Left lobe of liver (tissue), 2 donors: ENCODE data around the gene SCPEP1. TPM values are rescaled to one million over a fixed set of nuclear protein-coding genes. Genes with fewer than 3 reads are reported as not detected.
A peak's percentile ranks its signal among the peaks of the same experiment; 100 is the strongest.
"Not testable (repeated sequence)": the region's sequence is repeated elsewhere in the genome, so short reads cannot be mapped to it uniquely, and the experiment has no call there.

Source experiments
- ATAC-seq: fragments of 200-7000 bp; cut with Tn5 transposase; one replicate; pipeline ENCODE4 v1.9.1; 2020; ENCODE audit warnings: mild to moderate bottlenecking, moderate library complexity
- DNase-seq: peaks from one replicate; pipeline ENCODE4 v3.0.0-alpha.2; 2020; ENCODE audit warnings: low spot score
- total RNA-seq: library from RNA; stranded (reverse); gene quantifications from one replicate; pipeline ENCODE4 v1.2.1, GENCODE V29; 2021
- donor health status: DM: no; HTN: no; CAD: no; lungs with moderate emphysema.
- donor health status: DM: no; HTN: yes; CAD: no.

SCPEP1 gene
- total RNA-seq, 1 donor from 2014 or later = 11.6 TPM

DNA sequence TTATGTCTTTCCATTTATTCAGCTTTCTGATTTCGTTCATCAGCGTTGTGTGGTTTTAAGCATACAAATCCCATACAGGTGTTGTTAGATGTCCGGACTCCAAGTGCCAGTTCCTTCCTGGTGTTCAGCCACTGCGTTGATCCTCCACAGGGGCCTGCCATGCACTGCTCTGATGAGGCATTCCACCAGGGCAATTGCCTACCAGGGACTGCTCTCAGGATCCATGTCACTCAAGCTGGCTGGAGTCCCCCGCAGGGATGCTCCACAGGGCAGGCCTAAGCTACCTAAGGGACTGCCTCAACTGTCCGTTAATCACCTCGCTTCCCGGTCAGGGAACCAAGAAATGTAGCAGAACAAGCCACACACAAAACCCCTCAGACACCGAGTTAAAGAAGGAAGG is 12.7 kb upstream of the SCPEP1 start:
- DNase-seq, ATAC-seq: not testable (repeated sequence)

DNA sequence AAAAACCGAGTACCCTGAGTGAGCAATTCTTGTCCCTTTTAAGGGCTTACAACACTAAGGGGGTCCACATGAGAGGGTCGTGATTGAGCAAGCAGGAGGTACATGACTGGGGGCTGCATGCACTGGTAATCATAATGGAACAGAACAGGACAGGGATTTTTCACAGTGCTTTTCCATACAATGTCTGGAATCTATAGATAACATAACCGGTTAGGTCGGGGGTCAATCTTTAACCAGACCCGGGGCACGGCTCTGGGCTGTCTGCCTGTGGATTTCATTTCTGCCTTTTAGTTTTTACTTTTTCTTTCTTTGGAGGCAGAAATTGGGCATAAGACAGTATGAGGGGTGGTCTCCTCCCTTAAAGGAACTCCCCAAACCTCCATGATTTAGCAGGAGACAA is 12.2 kb upstream of the SCPEP1 start:
- DNase-seq, ATAC-seq: not testable (repeated sequence)

DNA sequence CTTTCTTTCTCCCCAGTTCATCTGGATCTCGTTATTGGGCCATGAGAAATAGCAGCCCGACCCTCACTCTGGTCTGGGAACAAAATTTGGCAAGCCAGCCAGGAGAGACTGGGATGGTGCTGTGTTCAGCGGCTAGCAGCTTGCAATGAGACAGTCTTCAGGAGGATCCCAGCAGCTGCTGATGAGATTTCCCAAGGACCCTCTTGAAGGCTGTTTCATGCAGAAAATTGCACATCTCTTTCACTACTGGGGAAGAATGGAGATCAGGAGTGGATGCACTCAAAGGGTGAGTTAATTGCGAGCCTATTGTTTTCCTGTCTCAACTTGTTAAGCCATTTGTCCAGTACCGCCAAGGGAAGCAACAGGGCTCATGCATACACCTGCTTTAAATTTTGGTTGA is 11.6 kb upstream of the SCPEP1 start:
- DNase-seq (no peak), ATAC-seq (no peak)

DNA sequence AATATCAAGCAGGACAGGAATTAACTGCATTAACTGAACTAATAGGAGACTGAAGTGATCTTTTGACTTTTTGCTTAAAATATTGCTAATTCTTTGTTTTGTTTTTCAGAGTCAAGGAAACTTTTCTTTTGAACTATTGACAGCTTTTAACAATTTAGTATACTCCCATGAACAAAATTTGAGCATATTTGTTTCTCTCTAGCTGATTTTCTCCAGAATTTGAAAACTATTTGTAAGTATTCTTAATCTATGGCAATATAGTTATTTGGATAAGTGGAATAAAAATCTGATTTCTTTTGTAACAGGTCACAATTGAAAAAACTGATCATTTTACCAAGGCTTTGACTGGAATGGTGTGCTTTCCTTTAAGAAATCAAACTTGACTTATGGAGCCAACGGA is 7.0 kb upstream of the SCPEP1 start:
- ATAC-seq (no peak), DNase-seq (no peak)

DNA sequence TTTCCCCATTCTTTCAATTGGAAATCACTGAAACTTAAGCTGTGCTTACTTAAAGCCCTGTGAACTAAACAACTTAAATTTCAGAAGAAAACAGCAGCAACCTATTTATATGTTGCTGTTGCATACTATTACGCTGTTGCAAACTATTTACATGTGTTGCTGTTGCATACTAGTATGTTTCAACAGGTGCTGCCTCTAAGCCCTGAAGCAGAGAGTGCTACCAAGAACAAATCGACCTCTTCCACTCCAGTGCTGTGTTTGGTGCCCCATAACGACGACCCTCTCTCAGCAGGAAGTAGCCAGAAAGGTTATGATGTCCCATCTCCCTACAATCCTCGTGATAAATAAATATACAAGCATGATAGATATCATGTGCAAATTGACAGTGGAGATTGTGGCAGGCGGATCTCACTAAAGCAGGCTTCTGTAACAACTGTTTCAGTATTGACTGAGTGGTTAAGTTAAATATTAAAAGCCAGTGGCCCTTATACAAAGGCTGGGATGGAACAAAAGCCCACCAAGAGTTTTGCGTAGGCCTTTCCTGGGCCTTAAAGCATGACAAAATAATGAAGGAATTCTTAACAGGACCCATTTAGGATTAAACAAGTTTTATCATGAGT is 5.7 kb upstream of the SCPEP1 start:
- DNase-seq (no peak), ATAC-seq (peak; percentile 60)

DNA sequence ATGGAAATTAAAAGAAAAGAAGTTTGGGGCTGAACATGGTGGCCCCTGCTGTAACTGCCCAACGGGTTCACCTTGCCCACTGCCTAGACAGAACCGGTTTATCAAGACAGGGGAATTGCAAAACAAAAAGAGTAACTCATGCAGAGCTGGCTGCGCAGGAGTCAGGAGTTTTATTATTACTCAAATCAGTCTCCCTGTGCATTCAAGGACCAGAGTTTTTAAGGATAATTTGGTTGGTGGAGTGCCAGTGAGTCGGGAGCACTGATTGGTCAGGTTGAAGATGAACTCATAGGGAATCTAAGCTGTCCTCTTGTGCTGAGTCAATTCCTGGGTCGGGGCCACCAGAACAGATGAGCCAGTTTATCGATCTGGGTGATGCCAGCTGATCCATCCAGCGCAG is 4.4 kb upstream of the SCPEP1 start:
- ATAC-seq (no peak), DNase-seq (no peak)

DNA sequence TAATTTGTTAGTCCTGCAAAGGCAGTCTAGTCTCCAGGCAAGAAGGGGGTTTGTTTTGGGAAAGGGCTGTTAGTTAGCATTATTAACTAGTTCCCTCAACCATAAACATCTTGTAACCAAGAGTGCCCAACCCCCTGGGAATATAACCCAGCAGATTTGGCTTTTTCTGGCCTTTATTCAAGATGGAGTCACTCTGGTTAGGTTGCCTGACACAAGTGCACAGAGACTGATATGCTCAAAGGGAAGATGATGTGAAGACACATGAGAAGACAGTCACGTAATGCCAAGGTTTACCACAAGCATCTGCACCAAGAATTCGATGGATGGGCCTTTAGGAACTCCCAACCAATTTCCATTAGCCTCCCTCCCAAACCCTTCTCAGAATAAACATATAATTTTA is 3.9 kb upstream of the SCPEP1 start:
- DNase-seq (no peak), ATAC-seq (no peak)

DNA sequence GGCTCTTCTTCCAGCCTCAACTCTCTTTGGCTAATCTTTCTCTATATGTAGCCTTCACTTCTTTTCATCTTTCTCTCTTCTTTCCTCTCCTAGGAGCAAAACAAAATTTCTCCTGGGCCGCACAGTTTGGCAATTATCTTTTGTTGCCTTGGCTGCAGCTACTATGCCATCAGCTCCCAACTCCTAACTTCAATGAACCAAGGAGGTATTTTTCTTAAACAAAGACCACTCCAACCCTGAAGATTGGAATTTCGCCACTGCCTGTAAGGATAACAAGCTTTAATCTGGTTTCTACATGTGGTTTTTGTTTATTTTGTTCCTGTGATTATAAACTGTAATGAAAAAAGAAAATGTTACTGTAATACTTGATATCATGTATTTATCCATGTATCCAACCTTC is 2.3 kb upstream of the SCPEP1 start:
- no peak for ATAC-seq
- no peak for DNase-seq

DNA sequence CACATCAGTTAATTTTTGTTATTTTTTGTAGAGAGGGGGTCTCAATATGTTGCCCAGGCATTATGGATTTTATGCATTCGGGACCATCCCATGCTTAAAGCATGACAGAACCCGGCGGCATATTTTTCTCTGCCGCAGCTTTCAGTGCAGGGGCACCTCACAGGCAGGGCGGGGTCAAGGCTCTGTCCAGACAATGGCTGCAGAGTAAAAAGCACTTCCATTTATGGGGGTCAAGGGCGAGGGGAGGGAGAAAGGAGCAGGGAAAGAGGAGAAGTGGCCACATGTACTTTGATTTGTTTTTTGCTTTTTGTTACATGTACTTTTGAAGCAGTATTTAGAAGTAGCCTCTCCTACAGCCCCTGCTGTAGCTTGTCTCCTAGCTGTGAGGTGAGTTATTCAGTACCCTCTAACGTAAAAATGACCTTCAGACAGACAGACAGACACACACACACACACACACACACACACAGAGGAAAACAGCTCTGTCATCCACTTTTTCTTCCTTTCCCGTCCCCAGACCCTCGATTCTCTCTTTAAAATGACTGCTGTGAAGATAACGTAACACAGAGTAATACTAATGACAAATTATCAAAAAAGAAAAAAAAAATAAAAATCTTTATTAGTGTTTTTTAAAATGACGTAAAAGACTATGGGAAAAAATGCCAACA is 856 bp upstream of the SCPEP1 start:
- ATAC-seq (no peak), DNase-seq (no peak)

DNA sequence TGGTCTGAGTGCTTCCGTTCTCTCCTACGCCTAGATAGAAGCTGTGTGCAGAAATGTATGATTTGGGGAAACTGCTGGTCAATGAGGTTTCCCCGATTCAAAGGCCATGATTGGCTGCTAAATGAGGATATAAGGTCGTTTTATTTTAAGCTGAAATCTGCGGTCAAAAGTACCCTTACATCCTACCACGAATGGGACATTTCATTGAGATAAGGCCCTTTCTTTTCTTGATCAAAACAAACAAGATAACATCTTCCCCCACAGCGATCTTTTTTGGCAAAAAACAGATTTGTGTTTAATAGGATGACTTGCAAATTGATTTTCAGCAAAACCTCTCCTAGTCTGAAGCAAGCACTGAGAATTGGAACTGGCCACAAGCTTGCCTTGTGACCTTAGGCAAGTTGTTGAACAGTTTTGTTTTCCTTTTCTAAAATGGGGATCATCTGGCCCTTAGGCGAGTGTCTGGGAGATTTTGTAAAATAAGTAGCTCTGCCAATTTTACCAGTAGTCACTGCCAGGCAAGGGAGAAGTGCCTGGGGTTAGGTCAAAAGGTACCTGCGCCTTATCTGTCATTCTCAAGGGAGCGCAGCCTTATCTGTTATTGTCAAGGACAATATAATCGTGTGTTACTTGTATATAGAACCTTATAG is 635 bp downstream of the SCPEP1 start:
- peak; percentile 27 for ATAC-seq
- DNase-seq = no peak

DNA sequence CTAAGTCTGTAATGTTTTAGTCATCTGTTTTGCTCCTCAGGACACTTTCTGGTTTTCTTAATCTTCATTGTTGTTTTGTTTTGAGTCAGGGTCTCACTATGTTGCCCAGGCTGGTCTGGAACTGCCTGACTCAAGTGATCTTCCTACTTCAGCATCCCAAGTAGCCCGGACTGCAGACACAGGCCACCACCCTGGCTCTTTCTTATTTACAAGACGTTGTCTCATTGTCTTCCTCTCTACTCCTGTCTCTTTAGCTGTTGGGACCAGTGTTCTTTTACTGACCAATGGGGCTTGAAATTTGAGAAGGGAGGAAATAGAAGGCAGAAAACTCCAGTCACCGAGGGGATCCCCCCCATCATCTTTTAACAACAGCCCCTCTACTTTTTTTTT is 1.2 kb downstream of the SCPEP1 start:
- ATAC-seq (no peak), DNase-seq (no peak)

DNA sequence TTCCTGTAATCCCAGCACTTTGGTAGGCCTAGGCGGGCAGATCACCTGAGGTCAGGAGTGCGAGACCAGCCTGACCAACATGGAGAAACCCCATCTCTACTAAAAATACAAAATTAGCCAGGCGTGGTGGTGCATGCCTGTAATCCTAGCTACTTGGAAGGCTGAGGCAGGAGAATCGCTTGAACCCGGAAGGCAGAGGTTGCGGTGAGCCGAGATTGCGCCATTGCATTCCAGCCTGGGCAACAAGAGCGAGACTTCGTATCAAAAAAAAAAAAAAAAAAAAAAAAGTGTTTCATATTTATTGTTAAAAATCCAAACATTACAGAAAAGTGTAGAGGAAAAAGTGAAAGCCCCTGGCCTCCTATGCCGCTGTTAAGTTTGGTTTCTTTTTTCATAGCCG is 2.6 kb downstream of the SCPEP1 start:
- ATAC-seq = not testable (repeated sequence)

DNA sequence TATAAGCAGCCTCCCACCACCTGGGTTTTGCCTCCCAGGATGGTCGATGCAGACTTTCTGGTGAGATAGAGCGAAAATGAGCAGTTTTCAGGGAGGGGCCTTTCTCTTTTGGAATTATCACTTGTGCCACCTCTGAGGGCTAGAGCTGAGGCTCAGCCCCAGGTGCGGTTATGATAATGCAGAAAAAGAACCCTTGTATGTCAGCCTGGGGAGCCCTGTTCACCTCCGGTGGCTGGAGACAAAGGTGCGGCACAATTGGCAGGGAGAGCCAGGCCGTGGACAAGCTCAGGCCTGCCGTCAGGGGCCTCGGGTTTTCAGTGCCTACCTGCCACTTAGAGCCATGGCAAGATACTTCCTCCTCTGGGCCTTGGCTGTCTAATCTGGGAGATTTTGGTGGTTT is 4.4 kb downstream of the SCPEP1 start:
- DNase-seq = no peak
- ATAC-seq = no peak

More for the DNA sequence above, 2.6 kb downstream of the SCPEP1 start:
- not testable (repeated sequence) for DNase-seq

DNA sequence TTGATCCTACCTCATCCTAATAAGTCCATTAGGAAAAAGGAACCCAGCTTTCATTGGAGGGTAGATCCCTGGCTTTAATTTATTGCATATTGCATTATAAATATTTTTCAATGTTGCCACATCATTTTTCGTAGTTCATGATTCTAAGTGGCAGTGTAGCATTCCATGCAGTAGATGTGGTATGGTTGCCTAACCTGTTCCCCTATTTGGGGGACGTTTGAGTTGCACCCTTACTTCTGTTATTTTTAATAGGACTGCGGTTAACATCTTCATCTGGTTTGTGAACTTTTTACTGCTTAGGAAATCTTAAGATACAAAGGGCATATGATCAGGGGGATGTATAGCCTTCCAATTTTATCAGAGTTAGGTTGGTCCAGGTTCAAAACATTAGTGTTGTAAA is 5.4 kb downstream of the SCPEP1 start:
- no peak for ATAC-seq

DNA sequence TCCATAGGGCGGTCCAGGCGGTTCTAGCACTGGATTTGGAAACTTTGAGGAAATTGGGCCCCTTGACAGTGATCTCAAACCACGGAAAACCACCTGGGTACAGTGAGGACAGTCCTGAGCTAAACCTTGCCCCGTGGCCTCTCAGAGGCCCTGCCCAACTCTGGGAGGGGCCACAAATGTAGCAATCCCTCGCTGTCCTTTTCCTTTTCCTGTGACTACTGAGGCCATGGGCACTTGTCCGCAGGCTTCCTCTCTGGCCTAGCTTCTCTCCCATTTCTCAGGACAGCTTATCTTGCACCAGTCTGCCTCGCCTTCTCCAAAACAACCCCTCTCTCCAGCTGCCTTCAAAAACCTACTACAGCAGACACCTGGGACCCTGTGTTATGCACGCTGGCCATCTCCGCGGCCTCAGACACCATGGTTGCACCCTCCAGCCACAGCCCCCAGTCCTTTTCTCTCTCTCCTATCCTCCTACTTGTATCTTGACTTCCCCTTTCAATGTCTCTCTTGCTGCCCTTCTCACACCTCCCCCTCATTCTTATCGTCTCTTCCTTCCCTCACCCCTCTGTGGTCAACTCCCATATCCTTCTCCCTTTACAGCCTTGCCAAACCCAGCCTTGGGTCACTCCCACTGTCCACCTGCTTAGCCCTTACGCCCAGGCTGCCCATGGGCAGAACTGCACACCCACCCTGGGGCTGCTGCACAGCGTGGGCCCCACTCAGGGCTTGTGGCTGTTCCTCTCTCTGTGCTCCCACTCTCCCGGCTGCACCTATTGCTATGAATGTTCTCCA is 7.6 kb downstream of the SCPEP1 start:
- ATAC-seq (peak; percentile 42), DNase-seq (no peak)

More for the DNA sequence above, 5.4 kb downstream of the SCPEP1 start:
- no peak for DNase-seq

DNA sequence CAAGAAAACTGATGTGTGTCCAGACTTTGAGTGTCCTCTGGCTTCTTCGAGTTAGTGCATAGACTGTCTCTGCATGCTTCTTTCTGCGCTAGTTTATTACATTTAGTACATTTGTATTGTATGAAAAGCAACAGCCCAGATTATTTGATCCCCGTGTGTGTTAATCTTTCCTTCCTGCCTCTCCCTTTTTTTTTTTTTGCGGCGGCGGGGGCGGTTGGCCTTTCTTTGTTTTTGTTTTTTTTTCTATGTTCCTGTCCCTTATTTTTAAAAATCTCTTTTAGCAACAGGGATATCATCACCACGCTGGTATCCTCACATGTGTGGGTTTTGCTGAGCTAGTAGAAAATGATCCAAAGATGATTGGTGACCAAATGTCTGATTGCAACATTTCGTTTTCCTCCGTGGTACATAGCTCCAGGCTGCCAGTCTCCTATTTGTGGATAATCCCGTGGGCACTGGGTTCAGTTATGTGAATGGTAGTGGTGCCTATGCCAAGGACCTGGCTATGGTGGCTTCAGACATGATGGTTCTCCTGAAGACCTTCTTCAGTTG is 9.4 kb downstream of the SCPEP1 start:
- ATAC-seq = peak; percentile 73

DNA sequence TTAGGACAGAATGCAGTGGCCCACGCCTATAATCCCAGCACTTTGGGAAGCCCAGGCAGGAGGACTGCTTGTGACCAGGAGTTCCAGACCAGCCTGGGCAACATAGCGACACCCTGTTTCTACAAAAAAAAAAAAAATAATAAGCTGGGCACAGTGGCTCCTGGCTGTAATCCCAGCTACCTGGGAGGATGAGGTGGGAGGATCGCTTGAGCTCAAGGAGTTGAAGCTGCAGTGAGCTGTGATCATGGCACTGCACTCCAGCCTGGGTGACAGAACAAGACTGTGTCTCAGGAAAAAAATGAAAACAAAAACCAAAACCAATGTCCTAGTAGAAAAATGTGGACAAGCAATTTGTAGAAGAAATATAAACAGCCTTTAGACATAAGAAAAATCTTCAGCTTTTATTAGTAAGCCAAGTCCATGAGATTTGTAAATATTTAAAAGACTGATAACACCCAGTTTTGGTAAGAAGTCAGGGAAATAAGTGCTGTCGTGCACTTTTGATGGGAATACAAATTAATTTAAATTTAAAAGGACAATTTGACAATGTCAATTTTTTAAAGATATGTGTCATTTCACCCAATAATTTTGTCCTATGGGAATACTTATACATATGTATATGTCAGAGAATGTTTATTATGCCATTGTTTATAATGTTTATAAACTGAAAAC is 11.1 kb downstream of the SCPEP1 start:
- DNase-seq (no peak), ATAC-seq (no peak)

More for the DNA sequence above, 9.4 kb downstream of the SCPEP1 start:
- DNase-seq = no peak

DNA sequence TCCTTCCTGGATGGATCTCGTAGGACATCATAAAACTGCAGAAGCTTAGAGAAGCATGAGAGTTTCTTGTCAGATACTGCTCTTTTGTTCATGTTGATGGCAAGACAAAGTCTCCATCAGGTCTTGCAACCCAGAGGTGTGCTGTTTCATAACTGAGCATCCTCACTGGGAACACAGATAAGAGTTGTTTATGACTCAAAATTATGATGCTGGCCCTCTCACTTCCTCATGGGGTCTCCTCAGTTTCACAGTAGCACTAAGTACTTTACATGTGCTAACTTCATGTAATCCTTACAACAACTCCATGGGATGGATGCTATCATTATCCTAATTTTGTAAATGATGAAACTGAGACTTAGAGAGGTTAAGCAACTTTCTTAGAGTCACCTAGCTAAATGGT is 14.4 kb downstream of the SCPEP1 start:
- DNase-seq = no peak
- no peak for ATAC-seq

DNA sequence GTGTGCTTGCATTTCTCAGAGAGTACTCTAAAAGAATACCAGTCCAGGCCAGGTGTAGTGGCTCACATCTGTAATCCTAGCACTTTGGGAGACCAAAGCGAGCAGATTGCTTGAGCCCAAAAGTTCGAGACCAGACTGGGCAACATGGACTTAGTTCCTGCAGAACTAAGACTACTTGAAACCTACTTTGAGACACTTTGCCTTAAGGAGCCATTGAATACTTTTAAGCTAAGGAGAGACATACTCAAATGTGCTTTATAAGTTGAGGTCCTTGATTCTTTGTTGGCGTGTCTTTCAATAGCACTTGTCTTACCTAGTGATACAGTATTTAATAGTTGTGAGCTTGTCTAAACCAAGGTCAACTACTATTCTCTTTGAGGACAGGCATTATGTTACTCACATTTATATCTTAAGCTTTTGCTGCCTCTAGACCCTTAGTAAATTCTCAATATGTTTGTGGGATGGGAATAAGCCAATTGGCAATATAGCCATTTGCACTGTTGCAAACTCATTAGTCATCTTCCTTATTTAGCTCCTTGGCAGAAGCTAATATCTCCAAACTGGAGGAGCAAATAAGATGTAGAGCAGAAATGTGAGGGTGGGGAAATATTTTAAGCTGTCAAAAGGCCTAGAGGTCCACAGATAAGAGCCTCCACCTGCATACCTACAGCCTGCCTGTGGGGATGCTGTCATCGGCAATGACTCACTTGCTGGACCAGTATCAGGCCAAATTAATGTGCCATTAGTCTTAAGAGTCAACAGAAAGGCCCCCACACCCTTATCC is 16.3 kb downstream of the SCPEP1 start:
- DNase-seq (no peak), ATAC-seq (no peak)

DNA sequence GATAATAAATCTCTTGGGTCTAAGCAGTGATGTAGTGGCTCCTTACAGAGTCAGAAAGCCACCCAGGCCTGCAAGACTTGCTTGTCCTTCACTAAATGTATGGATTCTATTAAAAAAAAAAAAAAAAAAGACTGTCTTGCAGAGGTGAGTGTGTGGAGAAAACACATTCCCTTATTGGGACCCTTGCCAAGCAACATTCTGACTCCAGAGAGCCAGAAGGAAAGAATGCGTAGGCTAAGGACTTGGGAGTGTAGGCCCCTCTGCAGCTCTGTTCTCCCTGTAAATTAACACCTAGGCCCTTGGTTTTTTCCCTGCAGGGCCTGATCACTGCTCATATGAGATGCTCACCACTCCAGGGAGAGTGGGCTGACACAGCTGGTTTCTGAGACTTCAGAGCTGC is 17.8 kb downstream of the SCPEP1 start:
- ATAC-seq (no peak), DNase-seq (no peak)
